SIG-M5 (cell line): ENCODE results near the gene ACOT8.
"Not testable (repeated sequence)": the region's sequence is repeated elsewhere in the genome, so short reads cannot be mapped to it uniquely, and the experiment has no call there.

Experiments
- DNase-seq: peaks from one replicate; lab custom pipeline; 2025; lab: John Stamatoyannopoulos, UW

The ACOT8 gene

DNA sequence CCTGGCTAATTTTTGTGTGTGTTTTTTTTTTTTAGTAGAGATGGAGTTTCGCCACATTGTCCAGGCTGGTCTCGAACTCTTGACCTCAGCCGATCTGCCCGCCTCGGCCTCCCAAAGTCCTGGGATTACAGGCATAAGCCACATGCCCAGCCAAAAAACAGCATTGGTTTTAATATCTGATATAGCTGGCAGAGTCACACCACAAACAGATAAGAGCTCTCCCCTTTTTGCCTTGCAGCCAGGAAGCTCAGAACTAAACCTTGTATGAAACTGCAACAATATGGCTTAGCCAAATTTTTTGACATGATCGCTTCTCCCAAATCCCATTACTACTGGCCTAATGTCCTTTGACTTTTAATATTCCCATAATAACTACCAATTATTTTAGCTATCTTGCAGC lies 4.9 kb downstream of the ACOT8 start:
- no peak for DNase-seq

DNA sequence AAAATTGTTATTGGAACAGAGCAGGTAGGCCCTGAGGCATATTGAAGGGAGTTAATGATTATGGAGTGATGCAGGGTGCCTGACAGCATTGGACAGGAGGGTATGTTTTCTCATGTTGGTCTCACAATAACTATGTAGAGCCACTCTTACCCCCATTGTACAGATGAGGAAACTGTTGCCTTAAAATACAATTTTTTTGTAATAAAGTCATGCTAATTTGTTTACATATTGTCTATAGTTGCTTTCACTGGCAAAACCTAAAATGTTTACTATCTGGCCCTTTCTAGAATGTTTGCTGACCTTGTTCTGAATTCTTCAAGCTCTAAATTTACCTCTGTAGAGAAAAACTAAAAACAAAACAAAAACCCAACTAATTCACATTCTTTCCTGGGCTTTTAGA lies 5.7 kb downstream of the ACOT8 start:
- no peak for DNase-seq

DNA sequence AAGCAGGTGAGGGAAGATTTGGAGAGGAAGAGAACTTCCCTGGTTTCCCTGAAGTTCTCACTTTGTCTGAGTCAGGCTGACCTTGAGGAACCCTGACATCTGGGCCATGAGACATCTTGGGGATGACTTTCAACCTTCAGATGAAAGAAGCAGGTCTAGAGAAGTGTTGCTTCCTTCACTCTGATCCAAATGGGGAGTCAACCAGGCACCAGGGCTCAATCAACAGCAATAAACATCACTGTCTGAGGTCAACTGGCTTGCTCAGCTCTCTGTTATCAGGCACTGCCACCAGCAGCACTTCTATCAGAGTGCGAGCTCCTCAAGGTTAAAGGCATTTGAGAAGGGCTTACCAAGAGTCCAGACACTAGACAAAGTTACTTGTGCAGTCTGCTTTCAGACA lies 6.3 kb downstream of the ACOT8 start:
- no peak for DNase-seq

DNA sequence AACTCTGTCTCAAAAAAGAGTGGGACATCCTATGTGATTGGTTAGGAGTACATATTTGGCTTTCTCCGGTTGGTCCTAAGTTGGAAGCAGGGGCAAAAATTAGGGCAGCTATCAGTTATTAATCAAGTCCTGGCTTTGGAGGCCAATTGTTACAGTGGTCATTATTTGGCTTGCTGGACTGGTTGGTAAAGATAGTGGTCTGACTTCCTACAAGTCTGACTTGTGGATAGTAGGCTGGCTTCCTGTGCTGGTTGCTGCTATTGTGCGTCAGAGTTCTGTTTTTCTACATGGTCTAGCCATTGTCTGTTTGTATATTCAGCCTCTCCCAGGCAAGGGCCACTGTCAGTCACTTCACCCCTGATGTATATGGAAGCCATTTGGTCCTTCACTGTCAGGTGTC lies 7.0 kb downstream of the ACOT8 start:
- DNase-seq: no peak

DNA sequence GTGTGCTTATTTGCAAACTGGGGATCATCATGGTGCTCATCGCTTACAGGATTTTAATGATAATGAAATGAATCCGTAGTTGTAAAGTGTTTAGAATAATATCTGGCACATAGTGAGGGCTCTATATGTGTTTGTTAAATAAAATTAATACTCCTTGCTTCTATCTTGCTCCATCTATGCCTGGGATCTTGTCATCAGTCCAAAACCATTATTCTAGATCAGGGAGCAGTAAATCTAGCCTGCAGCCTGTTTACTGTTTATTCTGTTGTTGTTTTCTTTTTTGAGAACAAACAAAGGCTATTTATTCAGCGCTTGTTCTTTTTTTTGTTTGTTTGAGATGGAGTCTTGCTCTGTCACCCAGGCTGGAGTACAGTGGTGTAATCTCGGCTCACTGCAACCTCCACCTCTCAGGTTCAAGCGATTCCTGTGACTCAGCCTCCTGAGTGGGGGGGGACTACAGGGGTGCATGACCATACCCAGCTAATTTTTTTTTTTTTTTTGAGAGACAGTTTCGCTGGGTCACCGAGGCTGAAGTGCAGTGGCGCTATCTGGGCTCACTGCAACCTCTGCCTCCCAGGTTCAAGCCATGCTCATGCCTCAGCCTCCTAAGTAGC lies 8.1 kb downstream of the ACOT8 start:
- DNase-seq: no peak

DNA sequence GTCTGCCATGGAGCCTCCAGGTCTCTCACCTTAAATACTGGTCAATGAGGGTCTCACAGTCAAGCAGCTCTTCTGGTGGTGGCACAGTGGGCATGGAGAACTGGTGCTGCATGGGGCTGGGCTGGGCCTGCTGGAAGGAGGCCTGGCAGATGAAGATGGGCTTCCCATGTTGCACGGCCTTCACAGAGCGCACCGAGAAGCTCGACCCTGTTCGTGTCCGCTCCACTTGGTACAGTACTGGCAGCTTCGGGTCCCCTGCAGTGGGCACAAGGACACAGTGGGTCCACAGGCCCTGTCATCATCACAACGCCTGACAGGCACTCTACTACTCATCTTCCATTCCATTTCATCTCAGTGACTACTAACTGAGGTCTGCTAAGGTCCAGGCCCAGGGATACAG lies 8.8 kb downstream of the ACOT8 start:
- DNase-seq: no peak

DNA sequence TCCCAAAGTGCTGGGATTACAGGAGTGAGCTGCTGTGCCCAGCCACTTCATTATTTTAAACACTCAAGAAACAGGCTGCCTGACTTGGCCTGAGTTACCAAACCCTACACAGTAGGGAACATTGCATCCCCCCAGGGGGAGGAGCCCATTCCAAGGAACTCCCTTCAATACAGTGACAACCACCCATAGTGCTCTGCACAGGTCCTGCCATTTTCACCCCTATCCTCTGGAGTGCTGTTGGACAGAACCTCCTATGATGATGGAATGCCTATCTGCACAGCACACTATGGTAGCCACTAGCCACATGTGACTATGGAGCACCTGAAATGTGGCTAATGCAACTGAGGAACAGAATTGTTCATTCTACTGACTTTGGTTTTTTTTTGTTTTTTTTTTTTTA lies 11.7 kb downstream of the ACOT8 start:
- no peak for DNase-seq

DNA sequence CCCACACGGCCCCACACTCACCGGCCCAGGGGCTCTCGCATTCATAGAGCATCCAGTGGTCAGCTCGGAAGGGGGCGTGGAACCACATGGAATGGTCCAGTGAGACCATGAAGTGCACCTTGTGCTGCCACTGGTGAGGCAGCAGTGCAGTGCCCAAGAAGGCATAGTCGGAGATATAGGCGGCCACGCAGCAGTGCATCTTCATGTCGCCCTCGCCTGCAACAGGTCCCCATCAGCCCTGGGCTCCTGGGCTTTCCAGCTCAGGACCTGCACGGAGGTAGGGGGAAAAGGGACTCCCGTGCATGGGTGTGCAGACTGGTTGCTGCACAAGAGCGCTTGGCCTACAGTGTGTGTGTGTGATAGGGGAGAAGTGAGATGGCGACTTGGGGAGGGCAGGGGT lies 13.7 kb downstream of the ACOT8 start:
- no peak for DNase-seq

DNA sequence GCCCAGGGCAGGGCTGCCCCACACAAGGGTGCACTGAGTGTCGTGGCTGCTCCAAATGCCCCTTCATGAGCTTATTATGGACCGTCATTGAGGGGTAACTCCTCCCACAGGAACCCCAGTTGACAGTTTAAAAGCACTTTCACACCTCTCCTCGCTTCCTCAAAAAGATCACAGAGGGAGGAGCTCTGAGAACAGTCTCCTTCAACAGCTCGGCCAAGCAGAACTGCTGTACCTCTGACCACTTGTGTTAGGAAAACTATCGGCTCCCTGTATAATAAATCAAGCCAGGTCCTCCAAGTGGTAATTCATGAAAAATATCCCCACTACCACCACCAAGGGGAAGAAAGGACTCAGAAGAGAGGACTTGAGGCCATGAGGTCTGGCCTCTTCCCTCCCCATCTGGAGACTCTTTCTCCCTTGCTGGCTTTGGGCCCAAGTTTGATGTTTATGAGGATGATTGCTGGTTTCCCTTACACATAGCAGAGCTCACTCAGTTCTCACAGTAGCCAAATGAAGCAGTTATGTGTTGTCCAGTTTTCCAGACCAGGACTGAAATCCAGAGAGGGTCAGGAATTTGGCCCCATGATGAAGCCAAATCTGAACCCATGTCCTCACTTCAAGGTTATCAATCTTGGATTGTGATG lies 14.9 kb downstream of the ACOT8 start:
- DNase-seq: no peak

DNA sequence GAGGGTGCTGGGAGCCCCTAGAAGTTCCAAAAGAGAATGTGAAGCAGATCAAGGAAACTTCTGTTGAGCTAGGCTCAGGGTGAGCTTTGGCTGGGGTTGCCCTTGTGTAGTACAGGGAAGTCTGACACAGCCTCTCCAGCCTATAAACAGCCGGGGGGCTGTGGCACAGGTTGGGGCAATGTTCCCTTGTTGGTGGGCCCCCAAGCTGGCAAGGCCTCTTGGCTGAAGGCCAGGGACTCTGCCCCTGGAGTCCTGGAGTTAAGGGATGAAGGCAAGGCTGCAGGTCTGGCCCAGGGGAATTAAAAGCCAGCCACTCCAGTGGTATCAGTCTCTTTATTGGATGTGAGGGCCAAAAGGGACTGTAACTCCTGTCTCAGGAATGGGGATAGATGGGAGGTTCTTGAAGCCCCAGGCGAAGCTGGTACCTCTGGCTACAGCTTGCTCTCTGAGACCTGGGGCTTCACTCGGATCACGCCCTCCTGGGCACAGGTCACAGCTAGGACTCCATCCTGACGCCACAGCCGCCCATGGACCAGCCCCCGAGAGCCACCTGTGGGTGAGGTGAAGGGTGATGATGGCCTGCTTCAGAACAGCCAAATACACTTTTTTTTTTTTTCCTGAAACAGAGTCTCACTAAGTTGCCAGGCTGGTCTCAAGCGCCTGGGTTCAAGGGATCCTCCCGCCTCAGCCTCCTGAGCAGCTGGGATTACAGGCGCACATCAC lies 15.6 kb downstream of the ACOT8 start:
- DNase-seq: no peak

DNA sequence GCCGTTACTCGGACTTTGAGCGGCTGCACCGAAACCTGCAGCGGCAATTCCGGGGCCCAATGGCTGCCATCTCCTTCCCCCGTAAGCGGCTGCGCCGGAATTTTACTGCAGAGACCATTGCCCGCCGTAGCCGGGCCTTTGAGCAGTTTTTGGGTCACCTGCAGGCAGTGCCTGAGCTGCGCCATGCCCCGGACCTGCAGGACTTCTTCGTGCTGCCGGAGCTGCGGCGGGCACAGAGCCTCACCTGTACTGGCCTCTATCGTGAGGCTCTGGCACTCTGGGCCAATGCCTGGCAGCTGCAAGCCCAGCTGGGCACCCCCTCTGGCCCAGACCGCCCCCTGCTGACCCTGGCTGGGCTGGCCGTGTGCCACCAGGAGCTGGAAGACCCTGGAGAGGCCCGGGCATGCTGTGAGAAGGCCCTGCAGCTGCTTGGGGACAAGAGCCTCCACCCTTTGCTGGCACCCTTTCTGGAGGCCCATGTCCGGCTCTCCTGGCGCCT lies 16.4 kb downstream of the ACOT8 start:
- no peak for DNase-seq

DNA sequence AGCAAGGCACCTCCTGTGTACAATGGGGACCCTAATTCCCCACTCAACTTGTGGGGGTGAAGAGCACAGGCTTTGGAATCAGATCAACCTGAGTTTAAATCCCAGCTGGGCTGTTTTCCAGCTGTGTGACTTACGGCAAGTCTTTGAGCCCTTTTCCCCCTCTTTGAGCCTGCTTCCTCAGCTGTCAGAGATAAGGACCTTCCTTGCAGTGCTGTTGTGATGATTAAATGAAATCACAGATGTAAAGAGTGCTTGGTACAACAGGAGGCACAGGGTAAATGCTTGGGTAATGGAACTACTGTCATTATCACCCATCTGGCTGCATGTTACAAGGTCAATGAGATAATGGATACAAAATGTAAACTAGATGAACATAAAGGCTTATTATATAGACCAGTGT lies 20.4 kb downstream of the ACOT8 start:
- DNase-seq: no peak

DNA sequence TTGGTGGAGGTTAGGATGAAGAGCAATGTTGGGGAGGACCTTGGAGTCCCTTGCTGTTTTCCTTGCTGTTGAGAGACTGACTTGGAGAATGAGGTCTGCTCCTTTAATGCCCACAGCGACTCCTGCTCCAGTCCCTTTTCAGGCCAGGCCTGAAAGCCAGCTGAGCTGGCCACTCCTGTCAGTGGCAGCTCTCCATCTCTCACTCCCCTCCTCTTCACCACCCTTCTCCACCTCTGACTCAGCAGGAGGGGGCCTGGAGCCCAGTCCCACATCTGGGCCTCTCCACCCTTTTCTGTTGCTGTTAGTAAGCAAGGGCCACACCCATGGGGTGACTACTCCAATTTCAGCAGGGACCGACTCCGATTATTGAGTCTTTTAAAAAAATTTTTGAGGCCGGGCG lies 21.4 kb downstream of the ACOT8 start:
- DNase-seq: no peak

DNA sequence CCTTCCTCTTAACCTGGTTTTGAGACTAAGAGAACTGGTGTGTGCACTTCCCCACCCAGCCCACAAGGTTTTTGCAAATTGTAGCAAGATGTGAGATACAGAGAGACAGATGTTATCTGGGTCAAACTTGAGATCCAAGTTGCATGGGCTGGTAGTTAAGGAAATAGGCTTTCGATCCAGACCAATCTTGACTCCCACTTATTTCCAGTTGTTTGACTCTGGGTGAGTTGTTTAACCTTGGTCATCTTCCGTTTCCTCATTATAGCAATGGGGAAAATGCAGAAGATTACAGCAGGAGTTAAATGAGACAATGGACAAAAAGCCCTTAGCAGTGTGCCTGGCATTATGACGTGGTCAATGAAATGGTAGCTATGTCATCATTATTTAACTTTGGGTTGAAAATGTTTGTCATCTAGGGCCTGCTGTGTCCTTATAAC lies 21.8 kb downstream of the ACOT8 start:
- peak; percentile 10 for DNase-seq

DNA sequence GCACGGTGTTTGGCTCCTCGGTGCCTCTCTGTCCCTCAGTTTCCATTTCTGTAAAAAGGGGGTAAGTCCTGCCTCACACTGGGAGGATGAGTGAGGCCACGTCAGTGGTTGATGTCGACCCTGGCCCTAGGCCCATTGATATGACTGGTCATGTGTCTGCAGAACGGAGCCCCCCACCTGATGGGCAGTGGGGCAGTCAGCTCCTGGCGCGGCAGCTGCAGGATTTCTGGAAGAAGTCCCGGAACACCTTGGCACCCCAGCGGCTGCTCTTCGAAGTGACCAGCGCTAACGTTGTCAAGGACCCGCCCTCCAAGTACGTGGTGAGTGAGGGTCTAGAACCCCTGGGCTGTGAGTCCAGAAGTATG lies 22.4 kb downstream of the ACOT8 start:
- no peak for DNase-seq

DNA sequence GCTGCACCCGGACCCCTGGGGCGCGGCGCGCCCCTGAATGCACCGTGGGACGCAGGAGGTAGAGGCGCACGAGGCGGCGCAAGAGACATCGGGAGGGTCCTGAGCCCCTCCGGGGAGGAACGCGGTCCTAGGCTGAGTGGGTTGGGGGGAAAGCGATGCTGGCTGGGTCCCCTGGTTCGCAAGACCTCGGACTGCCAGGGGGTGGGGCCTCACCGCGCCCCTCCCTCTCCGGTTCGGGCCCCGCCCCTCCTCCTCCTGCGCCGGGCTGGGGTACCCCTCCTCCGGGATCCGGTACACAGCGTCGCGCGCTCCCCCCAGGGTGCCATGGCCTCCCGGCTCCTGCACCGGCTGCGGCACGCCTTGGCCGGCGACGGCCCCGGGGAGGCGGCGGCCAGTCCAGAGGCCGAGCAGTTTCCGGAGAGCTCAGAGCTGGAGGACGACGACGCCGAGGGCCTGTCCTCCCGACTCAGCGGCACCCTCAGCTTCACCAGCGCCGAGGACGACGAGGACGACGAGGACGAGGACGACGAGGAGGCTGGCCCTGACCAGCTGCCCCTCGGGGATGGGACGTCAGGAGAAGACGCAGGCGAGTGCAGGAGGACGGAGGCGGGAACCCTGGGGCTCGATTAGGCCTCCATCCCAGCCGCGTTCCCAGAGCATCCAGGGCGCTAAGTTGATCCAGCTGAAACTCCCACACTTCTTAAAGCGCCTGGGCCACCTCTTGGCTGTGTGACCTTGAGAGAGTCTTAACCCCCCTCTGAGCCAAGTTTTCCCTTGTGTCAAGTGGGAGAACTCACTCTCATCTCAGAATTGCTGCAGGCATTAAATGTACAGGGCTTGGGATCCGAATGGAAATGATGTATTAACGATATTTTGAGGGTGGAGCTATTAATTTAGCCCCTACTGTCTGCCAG lies 23.1 kb downstream of the ACOT8 start:
- DNase-seq: no peak

DNA sequence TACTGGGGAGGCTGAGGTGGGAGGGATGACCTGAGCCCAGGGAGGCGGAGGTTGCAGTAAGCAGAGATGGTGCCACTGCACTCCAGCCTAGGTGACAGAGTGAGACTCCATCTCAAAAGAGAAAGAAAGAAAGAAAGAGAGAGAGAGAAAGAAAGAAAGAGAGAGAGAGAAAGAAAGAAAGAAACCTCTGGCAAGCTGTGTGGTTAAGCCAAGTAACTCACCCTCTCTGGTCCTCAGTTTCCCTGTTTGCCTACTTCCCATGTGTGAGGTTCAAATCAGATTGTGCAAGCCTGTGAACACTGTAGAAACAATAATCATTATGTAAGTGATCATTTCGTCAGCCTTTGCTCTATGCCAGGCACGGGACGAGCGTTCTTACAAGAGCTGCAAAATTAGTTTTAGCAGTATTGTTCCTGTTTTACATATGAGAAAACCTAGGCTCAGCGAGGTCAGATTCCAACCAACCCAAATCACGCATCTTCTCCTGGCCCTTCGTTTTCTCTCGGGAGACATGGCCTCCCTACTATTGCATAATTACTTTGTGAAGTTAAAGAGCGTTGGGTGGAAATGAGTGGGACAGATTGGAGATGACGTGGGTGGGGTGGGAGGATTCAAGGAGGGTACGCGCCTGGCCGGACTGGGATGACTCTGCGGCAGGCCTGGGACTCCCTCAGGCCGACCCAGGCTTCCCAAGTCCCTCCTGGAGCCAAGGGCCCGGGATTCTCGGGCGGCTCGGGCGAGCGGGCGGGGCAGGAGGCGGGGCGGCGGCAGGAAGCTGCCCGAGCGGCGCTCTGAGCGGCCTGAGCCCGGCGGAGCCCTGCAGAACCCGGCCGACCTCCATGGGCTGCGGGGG lies 23.9 kb downstream of the ACOT8 start, which contains the start of gene SNX21:
Gene SNX21, plus strand, starts transcription at position 770 of the 853 bp plus-strand sequence. CDS start 121 bp downstream, outside the sequence.
- peak; percentile 18 for DNase-seq

DNA sequence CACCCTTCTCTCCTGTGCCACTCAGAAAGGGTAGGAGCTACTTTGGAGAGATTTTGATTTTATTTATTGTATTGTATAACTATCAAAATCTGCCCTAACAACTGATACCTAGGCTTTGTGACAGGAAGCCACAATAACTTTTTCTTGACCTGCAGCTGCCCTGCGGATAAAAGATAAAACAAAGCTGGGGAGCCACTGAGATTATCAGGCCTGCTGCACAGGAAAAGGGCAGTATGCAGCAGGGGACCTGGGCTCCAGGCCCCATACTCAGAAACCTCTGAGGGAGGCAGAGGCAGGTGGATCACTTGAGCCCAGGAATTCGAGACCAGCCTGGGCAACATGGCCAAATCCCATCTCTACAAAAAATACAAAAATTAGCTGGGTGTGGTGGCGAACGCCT lies 24.6 kb downstream of the ACOT8 start:
- DNase-seq: no peak

DNA sequence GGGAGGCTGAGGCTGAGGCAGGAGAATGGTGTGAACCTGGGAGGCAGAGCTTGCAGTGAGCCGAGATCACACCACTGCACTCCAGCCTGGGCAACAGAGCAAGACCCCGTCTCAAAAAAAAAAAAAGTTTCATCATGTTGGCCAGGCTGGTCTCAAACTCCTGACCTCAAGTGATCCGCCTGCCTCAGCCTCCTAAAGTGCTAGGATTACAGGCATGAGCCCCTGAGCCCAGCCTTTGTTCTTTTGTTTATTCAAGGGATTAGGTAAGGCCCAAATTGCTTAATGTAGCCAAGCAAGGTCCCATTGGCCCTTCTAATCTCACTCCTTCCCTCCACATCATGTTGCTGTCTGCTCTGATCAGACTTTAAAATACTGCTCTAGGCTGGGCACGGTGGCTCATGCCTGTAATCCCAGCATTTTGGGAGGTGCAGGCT lies 27.5 kb downstream of the ACOT8 start:
- not testable (repeated sequence) for DNase-seq

DNA sequence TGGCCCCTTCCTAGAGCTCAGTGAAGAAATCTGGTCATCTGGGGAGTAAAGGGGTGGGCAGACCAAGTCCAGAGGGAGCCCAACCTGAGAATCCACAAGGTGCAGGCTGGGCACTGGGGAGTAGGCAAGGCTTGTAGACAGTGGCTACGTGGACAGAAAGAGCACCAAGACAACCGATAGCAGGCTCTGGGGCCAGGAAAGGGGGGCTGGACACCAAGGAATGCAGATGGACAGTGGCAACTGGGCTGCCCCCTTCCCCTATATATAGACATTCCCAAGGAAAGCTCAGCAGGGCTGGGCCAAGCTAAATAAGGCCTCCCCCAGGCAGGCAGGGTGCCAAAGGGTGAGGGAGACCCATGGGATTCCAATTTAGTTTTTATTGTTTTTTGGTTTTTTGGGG lies 28.6 kb downstream of the ACOT8 start:
- no peak for DNase-seq

DNA sequence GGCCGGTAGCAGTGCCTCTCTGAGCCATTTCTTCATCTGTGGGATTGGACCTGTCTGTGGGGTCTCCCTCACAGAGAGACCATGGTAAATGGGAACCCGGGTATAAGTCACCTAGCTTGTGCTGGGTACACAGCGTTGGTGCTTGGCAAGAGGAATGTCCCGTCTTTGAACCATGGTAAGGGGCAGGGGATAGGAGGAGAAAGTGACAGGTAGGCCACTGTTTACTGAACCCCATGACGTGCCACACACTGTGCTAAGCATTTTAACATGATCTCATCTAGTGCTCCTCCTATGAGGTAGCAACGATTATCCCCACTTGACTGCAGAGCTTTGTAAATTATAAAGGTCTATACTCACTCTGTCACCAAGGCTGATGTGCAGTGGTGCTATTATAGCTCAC lies 29.5 kb downstream of the ACOT8 start:
- no peak for DNase-seq
